Measurements from ENCODE around the gene LAPTM5. TPM values are rescaled to one million over a fixed set of nuclear protein-coding genes. Genes with fewer than 3 reads are reported as not detected.
A peak's percentile ranks its signal among the peaks of the same experiment; 100 is the strongest.

LAPTM5 gene
- total RNA-seq, 2 donors from 2014 or later, result 14.9 to 39.1 TPM

GRCh38 chr1:30698401-30698981 lies 59.1 kb downstream of the LAPTM5 start:
- TF ChIP-seq CTCF (IDR thresholded peaks at IDR 0.05) (no peak), POLR2AphosphoS5 (IDR thresholded peaks at IDR 0.05) (no peak), POLR2A (IDR thresholded peaks at IDR 0.05) (no peak)
- Histone ChIP-seq H3K4me3 (no peak overlapping the region), H3K4me1 (replicated peaks) (peaks cover 5% of the 10 kb centered on the region), H3K27me3 (replicated peaks; ENCODE audit: insufficient read depth) (no peaks in the 10 kb centered on the region), H3K27ac (peak overlapping the region; percentile 35 to 45), H3K9me3 (no peaks in the 10 kb centered on the region), H3K36me3 (no peaks in the 10 kb centered on the region)
- DNase-seq (ENCODE audit: low spot score), result no peak
- intact Hi-C loops (cut with DNase I), result no loop called here
- 54% methylated on average over 15 of the region's 17 CpGs for WGBS

GRCh38 chr1:30697571-30698376 lies 59.8 kb downstream of the LAPTM5 start:
- 60% methylated on average over 9 of the region's 9 CpGs for WGBS
- Histone ChIP-seq H3K27ac (peak overlapping the region; percentile 35 to 45), H3K9me3 (no peaks in the 10 kb centered on the region), H3K36me3 (no peaks in the 10 kb centered on the region), H3K27me3 (replicated peaks; ENCODE audit: insufficient read depth) (no peaks in the 10 kb centered on the region), H3K4me3 (no peak overlapping the region), H3K4me1 (replicated peaks) (peaks cover 5% of the 10 kb centered on the region)
- intact Hi-C loops (cut with DNase I), result no loop called here
- no peak for DNase-seq (ENCODE audit: low spot score)
- TF ChIP-seq CTCF (IDR thresholded peaks at IDR 0.05), result no peak
- no peak for TF ChIP-seq POLR2A (IDR thresholded peaks at IDR 0.05)
- TF ChIP-seq POLR2AphosphoS5 (IDR thresholded peaks at IDR 0.05), result no peak

- H3K4me1 ChIP-seq (replicated peaks), result peaks cover 5% of the 10 kb centered on the region
- no peaks in the 10 kb centered on the region for H3K36me3 ChIP-seq
- H3K27ac ChIP-seq, result peak overlapping the region; percentile 35 to 60
- no peak for TF ChIP-seq POLR2AphosphoS5 (IDR thresholded peaks at IDR 0.05)
- no peak for TF ChIP-seq POLR2A (IDR thresholded peaks at IDR 0.05)
- WGBS, result 97% methylated on average over 6 of the region's 6 CpGs
- H3K4me3 ChIP-seq, result no peak overlapping the region
- no peaks in the 10 kb centered on the region for H3K9me3 ChIP-seq
- no peaks in the 10 kb centered on the region for H3K27me3 ChIP-seq (replicated peaks; ENCODE audit: insufficient read depth)
- no peak for DNase-seq (ENCODE audit: low spot score)
- intact Hi-C loops (cut with DNase I), result no loop called here
These were observed 60.7 kb downstream of the LAPTM5 start for GRCh38 chr1:30696831-30697230.

GRCh38 chr1:30695439-30695841 lies 62.1 kb downstream of the LAPTM5 start:
- Histone ChIP-seq H3K9me3 (no peaks in the 10 kb centered on the region), H3K36me3 (no peaks in the 10 kb centered on the region), H3K27ac (peak overlapping the region; percentile 41 to 60), H3K4me1 (replicated peaks) (peaks cover 5% of the 10 kb centered on the region), H3K27me3 (replicated peaks; ENCODE audit: insufficient read depth) (no peaks in the 10 kb centered on the region), H3K4me3 (no peak overlapping the region)
- no peak for TF ChIP-seq CTCF (IDR thresholded peaks at IDR 0.05)
- TF ChIP-seq POLR2A (IDR thresholded peaks at IDR 0.05), result no peak
- TF ChIP-seq POLR2AphosphoS5 (IDR thresholded peaks at IDR 0.05), result peak; percentile 59
- WGBS, result 6% methylated on average over 6 of the region's 6 CpGs
- intact Hi-C loops (cut with DNase I), result no loop called here
- peak; percentile 75 for DNase-seq (ENCODE audit: low spot score)

- Histone ChIP-seq H3K9me3 (no peaks in the 10 kb centered on the region), H3K27ac (peak overlapping the region in 1 of 2 donors; percentile 30), H3K27me3 (replicated peaks; ENCODE audit: insufficient read depth) (no peaks in the 10 kb centered on the region), H3K4me3 (no peak overlapping the region), H3K4me1 (replicated peaks) (peaks cover 5% of the 10 kb centered on the region), H3K36me3 (no peaks in the 10 kb centered on the region)
- TF ChIP-seq CTCF (IDR thresholded peaks at IDR 0.05) (no peak), POLR2AphosphoS5 (IDR thresholded peaks at IDR 0.05) (no peak), POLR2A (IDR thresholded peaks at IDR 0.05) (no peak)
- WGBS, result 68% methylated on average over 8 of the region's 8 CpGs
- intact Hi-C loops (cut with DNase I), result no loop called here
- no peak for DNase-seq (ENCODE audit: low spot score)
These were observed 63.0 kb downstream of the LAPTM5 start for GRCh38 chr1:30694280-30695175.

Measured in prostate gland (tissue), 2 donors.